ENCODE results near the gene SATB1.

The SATB1 gene

DNA sequence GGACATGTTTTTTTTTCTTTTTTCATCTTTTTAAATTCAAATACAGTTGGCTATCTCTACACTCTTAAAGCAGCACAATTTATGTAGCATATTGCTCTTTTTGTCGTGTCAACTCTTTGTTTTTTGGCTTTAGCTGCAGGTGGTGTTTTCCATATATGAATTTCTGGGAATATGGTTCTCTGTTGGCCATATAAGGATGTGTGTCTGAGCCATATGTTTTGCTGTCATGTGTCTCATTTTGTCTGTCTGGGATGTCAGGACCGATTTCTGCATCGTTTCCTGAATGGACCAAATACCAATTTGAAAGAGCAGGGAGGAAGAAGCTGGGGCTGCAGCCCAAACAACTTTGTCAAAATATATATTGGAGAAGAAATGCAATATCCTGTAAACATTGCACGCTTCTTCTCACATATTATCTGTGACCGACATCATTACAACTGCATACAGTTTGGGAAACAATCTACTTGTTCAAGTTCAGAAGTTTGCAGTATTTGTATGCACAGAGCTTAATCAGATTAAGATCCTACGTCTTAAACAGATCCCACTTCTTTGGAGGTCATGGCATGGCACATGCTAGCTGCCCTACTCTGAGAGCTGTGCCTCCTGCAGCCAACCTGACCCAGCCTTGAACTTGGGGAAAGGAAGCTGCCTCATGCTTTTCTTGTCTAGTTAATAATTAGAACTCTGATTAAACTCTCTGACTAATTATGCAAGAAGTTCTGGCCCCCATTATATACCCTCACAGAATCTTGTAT is 4.0 kb upstream of the SATB1 start:
- Histone ChIP-seq H3K36me3 (ENCODE audit: control insufficient read depth, insufficient read depth, low read length) (no peaks in the 10 kb centered on the region), H3K4me3 (ENCODE audit: low read depth, low read length) (no peak overlapping the region), H3K4me1 (ENCODE audit: control insufficient read depth, insufficient read depth, low read length) (peaks cover 19% of the 10 kb centered on the region), H3K9me3 (ENCODE audit: control insufficient read depth, insufficient read depth, low read length) (no peaks in the 10 kb centered on the region), H3K9ac (ENCODE audit: low read depth, low read length) (no peak overlapping the region), H3K27ac (ENCODE audit: low read depth, low read length) (no peak overlapping the region), H3K27me3 (ENCODE audit: control insufficient read depth, insufficient read depth, low read length) (peaks cover 8% of the 10 kb centered on the region)

GRCh38 chr3:18428036-18428435 is 2.9 kb upstream of the SATB1 start:
- H3K4me1 ChIP-seq (ENCODE audit: control insufficient read depth, insufficient read depth, low read length): peaks cover 23% of the 10 kb centered on the region
- H3K27ac ChIP-seq (ENCODE audit: low read depth, low read length): no peak overlapping the region
- H3K36me3 ChIP-seq (ENCODE audit: control insufficient read depth, insufficient read depth, low read length): no peaks in the 10 kb centered on the region
- H3K9me3 ChIP-seq (ENCODE audit: control insufficient read depth, insufficient read depth, low read length): no peaks in the 10 kb centered on the region
- H3K27me3 ChIP-seq (ENCODE audit: control insufficient read depth, insufficient read depth, low read length): peaks cover 8% of the 10 kb centered on the region
- H3K4me3 ChIP-seq (ENCODE audit: low read depth, low read length): no peak overlapping the region
- H3K9ac ChIP-seq (ENCODE audit: low read depth, low read length): no peak overlapping the region

GRCh38 chr3:18426597-18427193 is 1.6 kb upstream of the SATB1 start:
- H3K27me3 ChIP-seq (ENCODE audit: control insufficient read depth, insufficient read depth, low read length): peaks cover 8% of the 10 kb centered on the region

DNA sequence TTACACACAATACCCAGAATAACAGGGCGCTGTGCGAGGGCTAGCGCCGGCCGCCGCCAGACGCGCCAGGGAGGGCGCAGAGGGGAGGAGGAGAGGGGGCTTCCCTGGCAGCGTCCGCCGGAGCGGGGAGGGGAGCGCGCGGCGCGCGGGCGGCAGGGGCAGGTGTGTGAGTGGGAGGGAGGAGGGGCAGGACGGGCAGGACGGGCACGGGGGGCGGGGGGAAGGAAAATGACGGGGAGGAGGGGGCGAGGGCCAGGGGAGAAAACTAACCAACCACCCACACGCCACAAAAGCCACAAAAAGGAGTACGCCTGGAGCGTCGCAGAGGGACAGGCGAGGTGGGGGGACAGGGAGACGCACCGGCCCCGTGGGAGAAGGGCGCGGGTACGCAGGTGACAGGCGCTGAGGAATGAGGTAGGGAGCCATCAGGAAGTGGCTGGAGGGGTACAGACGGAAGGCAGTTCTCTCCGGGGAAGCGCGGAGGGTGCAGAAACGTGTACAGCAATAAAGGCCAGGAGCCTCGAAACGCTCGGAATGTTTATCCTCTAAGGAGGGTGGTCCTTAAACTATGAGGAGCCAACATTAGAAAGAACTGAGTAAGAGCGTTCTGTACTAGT is 610 bp upstream of the SATB1 start:
- Histone ChIP-seq H3K9me3 (ENCODE audit: control insufficient read depth, insufficient read depth, low read length) (no peaks in the 10 kb centered on the region), H3K27me3 (ENCODE audit: control insufficient read depth, insufficient read depth, low read length) (peaks cover 8% of the 10 kb centered on the region), H3K4me1 (ENCODE audit: control insufficient read depth, insufficient read depth, low read length) (peaks cover 34% of the 10 kb centered on the region), H3K36me3 (ENCODE audit: control insufficient read depth, insufficient read depth, low read length) (0 out of 2 replicates have a peak, but pooled peaks cover 2% of the 10 kb centered on the region), H3K4me3 (ENCODE audit: low read depth, low read length) (peak overlapping the region; percentile 92), H3K9ac (ENCODE audit: low read depth, low read length) (no peak overlapping the region), H3K27ac (ENCODE audit: low read depth, low read length) (peak overlapping the region; percentile 64)

More at GRCh38 chr3:18426597-18427193, 1.6 kb upstream of the SATB1 start:
- Histone ChIP-seq H3K36me3 (ENCODE audit: control insufficient read depth, insufficient read depth, low read length) (no peaks in the 10 kb centered on the region), H3K9ac (ENCODE audit: low read depth, low read length) (no peak overlapping the region), H3K4me1 (ENCODE audit: control insufficient read depth, insufficient read depth, low read length) (peaks cover 34% of the 10 kb centered on the region), H3K9me3 (ENCODE audit: control insufficient read depth, insufficient read depth, low read length) (no peaks in the 10 kb centered on the region), H3K4me3 (ENCODE audit: low read depth, low read length) (peak overlapping the region; percentile 92), H3K27ac (ENCODE audit: low read depth, low read length) (no peak overlapping the region)

GRCh38 chr3:18424213-18424728 is 868 bp downstream of the SATB1 start:
- peak overlapping the region; percentile 92 for H3K4me3 ChIP-seq (ENCODE audit: low read depth, low read length)
- no peaks in the 10 kb centered on the region for H3K9me3 ChIP-seq (ENCODE audit: control insufficient read depth, insufficient read depth, low read length)
- H3K9ac ChIP-seq (ENCODE audit: low read depth, low read length): peak overlapping the region; percentile 54
- H3K4me1 ChIP-seq (ENCODE audit: control insufficient read depth, insufficient read depth, low read length): peaks cover 34% of the 10 kb centered on the region
- H3K36me3 ChIP-seq (ENCODE audit: control insufficient read depth, insufficient read depth, low read length): peaks cover 7% of the 10 kb centered on the region; the same call in 1 of the 2 replicates
- peaks cover 8% of the 10 kb centered on the region for H3K27me3 ChIP-seq (ENCODE audit: control insufficient read depth, insufficient read depth, low read length)
- H3K27ac ChIP-seq (ENCODE audit: low read depth, low read length): peak overlapping the region; percentile 64

GRCh38 chr3:18423401-18424212 is 1.5 kb downstream of the SATB1 start:
- H3K9me3 ChIP-seq (ENCODE audit: control insufficient read depth, insufficient read depth, low read length): no peaks in the 10 kb centered on the region
- H3K4me1 ChIP-seq (ENCODE audit: control insufficient read depth, insufficient read depth, low read length): peaks cover 30% of the 10 kb centered on the region
- H3K4me3 ChIP-seq (ENCODE audit: low read depth, low read length): peak overlapping the region; percentile 92
- H3K27ac ChIP-seq (ENCODE audit: low read depth, low read length): peak overlapping the region; percentile 17
- peaks cover 8% of the 10 kb centered on the region for H3K27me3 ChIP-seq (ENCODE audit: control insufficient read depth, insufficient read depth, low read length)
- H3K36me3 ChIP-seq (ENCODE audit: control insufficient read depth, insufficient read depth, low read length): peaks cover 7% of the 10 kb centered on the region; the same call in 1 of the 2 replicates
- 0 out of 2 replicates have a peak overlapping the region, but pooled peaks have one; percentile 48 for H3K9ac ChIP-seq (ENCODE audit: low read depth, low read length)

- peaks cover 27% of the 10 kb centered on the region for H3K4me1 ChIP-seq (ENCODE audit: control insufficient read depth, insufficient read depth, low read length)
- H3K9ac ChIP-seq (ENCODE audit: low read depth, low read length): no peak overlapping the region
- H3K9me3 ChIP-seq (ENCODE audit: control insufficient read depth, insufficient read depth, low read length): no peaks in the 10 kb centered on the region
- peaks cover 8% of the 10 kb centered on the region for H3K27me3 ChIP-seq (ENCODE audit: control insufficient read depth, insufficient read depth, low read length)
- peak overlapping the region; percentile 92 for H3K4me3 ChIP-seq (ENCODE audit: low read depth, low read length)
- no peak overlapping the region for H3K27ac ChIP-seq (ENCODE audit: low read depth, low read length)
- peaks cover 8% of the 10 kb centered on the region; the same call in 1 of the 2 replicates for H3K36me3 ChIP-seq (ENCODE audit: control insufficient read depth, insufficient read depth, low read length)
Observed at GRCh38 chr3:18422972-18423371, 2.2 kb downstream of the SATB1 start.

GRCh38 chr3:18420555-18420954 is 4.6 kb downstream of the SATB1 start:
- Histone ChIP-seq H3K4me3 (ENCODE audit: low read depth, low read length) (no peak overlapping the region), H3K9me3 (ENCODE audit: control insufficient read depth, insufficient read depth, low read length) (no peaks in the 10 kb centered on the region), H3K27me3 (ENCODE audit: control insufficient read depth, insufficient read depth, low read length) (no peaks in the 10 kb centered on the region), H3K27ac (ENCODE audit: low read depth, low read length) (no peak overlapping the region), H3K4me1 (ENCODE audit: control insufficient read depth, insufficient read depth, low read length) (peaks cover 15% of the 10 kb centered on the region), H3K9ac (ENCODE audit: low read depth, low read length) (no peak overlapping the region), H3K36me3 (ENCODE audit: control insufficient read depth, insufficient read depth, low read length) (peaks cover 32% of the 10 kb centered on the region)

DNA sequence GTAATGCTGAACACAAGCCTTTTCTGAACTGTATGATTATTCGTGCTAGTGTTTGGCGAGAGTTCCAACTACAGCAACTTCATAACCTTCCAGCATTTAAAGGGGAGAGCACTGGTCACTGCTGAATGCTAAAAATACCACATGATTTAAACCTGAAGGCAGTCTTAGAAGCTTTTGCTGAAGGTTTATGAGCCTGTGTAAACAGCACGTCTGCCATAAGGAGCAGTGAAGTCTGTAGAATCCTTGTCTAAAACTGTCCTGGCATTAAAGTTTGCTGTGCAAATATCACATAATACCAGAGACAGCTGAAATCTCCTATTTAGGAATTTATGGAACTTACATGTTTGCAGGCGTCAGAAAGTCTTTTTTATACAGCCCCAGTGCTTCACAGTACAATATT is 5.9 kb downstream of the SATB1 start:
- Histone ChIP-seq H3K27me3 (ENCODE audit: control insufficient read depth, insufficient read depth, low read length) (no peaks in the 10 kb centered on the region), H3K9me3 (ENCODE audit: control insufficient read depth, insufficient read depth, low read length) (no peaks in the 10 kb centered on the region), H3K4me3 (ENCODE audit: low read depth, low read length) (no peak overlapping the region), H3K9ac (ENCODE audit: low read depth, low read length) (no peak overlapping the region), H3K4me1 (ENCODE audit: control insufficient read depth, insufficient read depth, low read length) (peaks cover 15% of the 10 kb centered on the region), H3K27ac (ENCODE audit: low read depth, low read length) (no peak overlapping the region), H3K36me3 (ENCODE audit: control insufficient read depth, insufficient read depth, low read length) (peaks cover 44% of the 10 kb centered on the region)

DNA sequence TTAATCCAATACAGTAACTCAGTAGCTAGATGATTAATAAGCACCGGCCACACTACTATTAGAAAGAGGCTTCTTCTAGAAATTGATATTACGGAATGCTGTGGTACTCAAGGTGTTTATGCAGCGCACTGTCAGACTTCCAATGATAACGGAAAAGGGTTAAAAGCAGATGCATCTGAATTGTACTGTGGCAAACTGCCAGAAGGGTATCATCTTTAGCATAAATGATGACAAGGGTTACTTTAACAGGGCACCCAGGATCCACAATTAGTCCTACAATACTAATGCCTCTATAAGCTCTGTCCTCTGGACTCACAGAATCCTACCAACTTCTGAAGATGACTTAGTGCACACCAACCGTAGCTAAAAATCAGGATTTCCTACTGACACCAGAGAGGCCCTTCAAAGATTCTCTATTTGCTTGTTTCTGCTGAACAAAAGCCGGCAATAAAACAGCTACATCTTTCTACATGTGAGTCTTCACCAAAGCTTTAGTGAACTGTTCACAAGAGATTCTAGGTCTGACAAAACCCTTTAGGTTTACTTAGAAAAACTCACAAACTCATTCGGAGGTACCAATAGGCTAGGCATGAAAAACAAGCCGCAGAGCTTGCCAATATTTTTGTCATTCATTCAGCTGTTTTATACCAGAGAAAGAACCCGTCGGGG is 7.1 kb downstream of the SATB1 start:
- Histone ChIP-seq H3K27ac (ENCODE audit: low read depth, low read length) (no peak overlapping the region), H3K36me3 (ENCODE audit: control insufficient read depth, insufficient read depth, low read length) (peaks cover 44% of the 10 kb centered on the region), H3K4me3 (ENCODE audit: low read depth, low read length) (no peak overlapping the region), H3K9me3 (ENCODE audit: control insufficient read depth, insufficient read depth, low read length) (no peaks in the 10 kb centered on the region), H3K9ac (ENCODE audit: low read depth, low read length) (no peak overlapping the region), H3K27me3 (ENCODE audit: control insufficient read depth, insufficient read depth, low read length) (no peaks in the 10 kb centered on the region), H3K4me1 (ENCODE audit: control insufficient read depth, insufficient read depth, low read length) (peaks cover 11% of the 10 kb centered on the region)

Data from HUES48 (cell line).